Esophagus mucosa (tissue), 1 donor: ENCODE measurements around the gene KCNAB1. TPM values are rescaled to one million over a fixed set of nuclear protein-coding genes. Genes with fewer than 3 reads are reported as not detected.
"Not testable (repeated sequence)": the region's sequence is repeated elsewhere in the genome, so short reads cannot be mapped to it uniquely, and the experiment has no call there.

Source experiments
- ATAC-seq: fragments of 200-7000 bp; cut with Tn5 transposase; one replicate; pipeline ENCODE4 v1.9.1; 2020
- total RNA-seq: library from RNA; stranded (reverse); gene quantifications from one replicate; pipeline ENCODE4 v1.2.4, GENCODE V29; 2023
- donor health status: DM: yes; HTN: yes; CAD: no.

KCNAB1 gene
- total RNA-seq, 1 donor from 2014 or later, result 0.56 TPM

- ATAC-seq, result no peak
Measured at GRCh38 chr3:156176629-156177210, 56.3 kb downstream of the KCNAB1 start.

- no peak for ATAC-seq
Measured at GRCh38 chr3:156180077-156180476, 59.7 kb downstream of the KCNAB1 start.

GRCh38 chr3:156181509-156181908, 61.1 kb downstream of the KCNAB1 start:
- ATAC-seq, result peak; percentile 52

- no peak for ATAC-seq
Measured at GRCh38 chr3:156183396-156183795, 63.0 kb downstream of the KCNAB1 start.

- ATAC-seq, result no peak
Measured at GRCh38 chr3:156184156-156184555, 63.8 kb downstream of the KCNAB1 start.

- ATAC-seq, result no peak
Measured at GRCh38 chr3:156187146-156187769, 66.9 kb downstream of the KCNAB1 start.

GRCh38 chr3:156188757-156189156, 68.4 kb downstream of the KCNAB1 start:
- ATAC-seq, result no peak

- ATAC-seq, result no peak
Measured at GRCh38 chr3:156189927-156190326, 69.5 kb downstream of the KCNAB1 start.

- ATAC-seq, result not testable (repeated sequence)
Measured at GRCh38 chr3:156194945-156195344, 74.6 kb downstream of the KCNAB1 start.

GRCh38 chr3:156197152-156197551, 76.8 kb downstream of the KCNAB1 start:
- ATAC-seq, result not testable (repeated sequence)

- no peak for ATAC-seq
Measured at GRCh38 chr3:156201411-156202405, 81.3 kb downstream of the KCNAB1 start.

GRCh38 chr3:156206157-156206556, 85.8 kb downstream of the KCNAB1 start:
- no peak for ATAC-seq

- ATAC-seq, result no peak
Measured at GRCh38 chr3:156207802-156208685, 87.7 kb downstream of the KCNAB1 start.

GRCh38 chr3:156209631-156210335, 89.4 kb downstream of the KCNAB1 start:
- no peak for ATAC-seq

- ATAC-seq, result no peak
Measured at GRCh38 chr3:156211583-156211982, 91.2 kb downstream of the KCNAB1 start.

- ATAC-seq, result no peak
Measured at GRCh38 chr3:156214676-156215075, 94.3 kb downstream of the KCNAB1 start.

- ATAC-seq, result no peak
Measured at GRCh38 chr3:156215751-156216150, 95.4 kb downstream of the KCNAB1 start.

- ATAC-seq, result no peak
Measured at GRCh38 chr3:156216216-156216615, 95.8 kb downstream of the KCNAB1 start.

- no peak for ATAC-seq
Measured at GRCh38 chr3:156216852-156217251, 96.5 kb downstream of the KCNAB1 start.

GRCh38 chr3:156217674-156218352, 97.4 kb downstream of the KCNAB1 start:
- no peak for ATAC-seq

GRCh38 chr3:156218353-156218744, 98.0 kb downstream of the KCNAB1 start:
- no peak for ATAC-seq
